ENCODE measurements around the gene LMAN2L.

LMAN2L gene

GRCh38 chr2:96685577-96686459, 54.0 kb downstream of the LMAN2L start:
- TF ChIP-seq CTCF (IDR thresholded peaks at IDR 0.05; ENCODE audit: extremely low read depth, insufficient read depth, missing control alignments), result no peak
- no peak for DNase-seq (ENCODE audit: low spot score)
- in situ Hi-C loops (cut with MboI; ENCODE audit: low pct_unique_long_range_greater_than_20kb, low sequenced_read_pairs, unreplicated experiment), result no loop called here

- TF ChIP-seq CTCF (IDR thresholded peaks at IDR 0.05; ENCODE audit: extremely low read depth, insufficient read depth, missing control alignments), result no peak
- in situ Hi-C loops (cut with MboI; ENCODE audit: low pct_unique_long_range_greater_than_20kb, low sequenced_read_pairs, unreplicated experiment), result no loop called here
- DNase-seq (ENCODE audit: low spot score), result no peak
Observed at GRCh38 chr2:96684883-96685576, 54.8 kb downstream of the LMAN2L start.

GRCh38 chr2:96683972-96684820, 55.7 kb downstream of the LMAN2L start:
- in situ Hi-C loops (cut with MboI; ENCODE audit: low pct_unique_long_range_greater_than_20kb, low sequenced_read_pairs, unreplicated experiment), result no loop called here
- TF ChIP-seq CTCF (IDR thresholded peaks at IDR 0.05; ENCODE audit: extremely low read depth, insufficient read depth, missing control alignments), result no peak
- DNase-seq (ENCODE audit: low spot score), result no peak

GRCh38 chr2:96683307-96683706, 56.6 kb downstream of the LMAN2L start:
- in situ Hi-C loops (cut with MboI; ENCODE audit: low pct_unique_long_range_greater_than_20kb, low sequenced_read_pairs, unreplicated experiment), result no loop called here

GRCh38 chr2:96681540-96681939, 58.3 kb downstream of the LMAN2L start:
- in situ Hi-C loops (cut with MboI; ENCODE audit: low pct_unique_long_range_greater_than_20kb, low sequenced_read_pairs, unreplicated experiment), result no loop called here
- no peak for TF ChIP-seq CTCF (IDR thresholded peaks at IDR 0.05; ENCODE audit: extremely low read depth, insufficient read depth, missing control alignments)
- DNase-seq (ENCODE audit: low spot score), result no peak

More at GRCh38 chr2:96683307-96683706, 56.6 kb downstream of the LMAN2L start:
- no peak for DNase-seq (ENCODE audit: low spot score)
- no peak for TF ChIP-seq CTCF (IDR thresholded peaks at IDR 0.05; ENCODE audit: extremely low read depth, insufficient read depth, missing control alignments)

- in situ Hi-C loops (cut with MboI; ENCODE audit: low pct_unique_long_range_greater_than_20kb, low sequenced_read_pairs, unreplicated experiment), result no loop called here
- TF ChIP-seq CTCF (IDR thresholded peaks at IDR 0.05; ENCODE audit: extremely low read depth, insufficient read depth, missing control alignments), result no peak
- DNase-seq (ENCODE audit: low spot score), result no peak
Observed at GRCh38 chr2:96680561-96681141, 59.2 kb downstream of the LMAN2L start.

Measured in GM13977 (cell line).